ENCODE measurements around the gene NTM. TPM values are rescaled to one million over a fixed set of nuclear protein-coding genes. Genes with fewer than 3 reads are reported as not detected.

The NTM gene
- total RNA-seq, 6 donors from 2014 or later: 4.1 to 151 (median 115) TPM

DNA sequence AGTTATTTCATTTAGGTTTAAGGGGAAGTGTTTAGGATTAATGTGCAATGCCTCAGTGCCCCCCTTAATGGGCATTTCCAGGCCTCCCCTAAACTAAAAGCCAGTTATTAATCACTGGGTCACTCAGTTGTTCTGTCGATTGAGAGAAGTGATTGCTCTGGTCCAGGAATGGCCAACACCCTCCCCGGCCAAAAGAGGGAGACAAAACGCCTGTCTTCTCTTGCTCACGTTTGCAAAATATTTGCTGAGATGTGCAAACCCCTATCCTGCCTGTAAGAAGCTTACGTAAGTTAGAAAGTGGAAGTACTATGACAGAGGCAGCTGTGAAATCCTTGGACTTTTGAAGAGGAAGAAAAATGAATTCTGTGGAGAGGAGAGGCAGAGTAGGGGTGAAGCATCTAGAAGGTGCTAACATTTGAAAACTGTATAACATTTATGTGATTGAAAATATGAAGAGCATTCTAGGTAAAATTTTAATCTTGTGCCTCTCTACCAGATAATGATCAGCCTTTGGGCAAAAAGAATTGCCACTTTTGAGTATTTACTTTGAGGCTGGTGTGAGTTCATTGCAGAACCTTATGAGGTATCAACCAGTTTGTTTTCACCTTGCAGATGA, 37.7 kb downstream of the NTM start:
- Histone ChIP-seq H3K27me3 (no peaks in the 10 kb centered on the region), H3K27ac (no peak overlapping the region), H3K4me3 (no peak overlapping the region), H3K36me3 (no peaks in the 10 kb centered on the region), H3K9me3 (no peaks in the 10 kb centered on the region), H3K4me1 (no peaks in the 10 kb centered on the region)
- ATAC-seq (ENCODE audit: low FRiP score in 2 of 2) (peak in 1 of 2 donors; percentile 88), DNase-seq (peak in 1 of 2 donors; percentile 30)
- 29 to 39% methylated on average over 5 of the region's 5 CpGs for WGBS, 2 donors
- TF ChIP-seq POLR2AphosphoS5 (IDR thresholded peaks at IDR 0.05) (no peak), POLR2A (IDR thresholded peaks at IDR 0.05) (no peak), EP300 (IDR thresholded peaks at IDR 0.05) (no peak)
- TF ChIP-seq, protein P1, sequence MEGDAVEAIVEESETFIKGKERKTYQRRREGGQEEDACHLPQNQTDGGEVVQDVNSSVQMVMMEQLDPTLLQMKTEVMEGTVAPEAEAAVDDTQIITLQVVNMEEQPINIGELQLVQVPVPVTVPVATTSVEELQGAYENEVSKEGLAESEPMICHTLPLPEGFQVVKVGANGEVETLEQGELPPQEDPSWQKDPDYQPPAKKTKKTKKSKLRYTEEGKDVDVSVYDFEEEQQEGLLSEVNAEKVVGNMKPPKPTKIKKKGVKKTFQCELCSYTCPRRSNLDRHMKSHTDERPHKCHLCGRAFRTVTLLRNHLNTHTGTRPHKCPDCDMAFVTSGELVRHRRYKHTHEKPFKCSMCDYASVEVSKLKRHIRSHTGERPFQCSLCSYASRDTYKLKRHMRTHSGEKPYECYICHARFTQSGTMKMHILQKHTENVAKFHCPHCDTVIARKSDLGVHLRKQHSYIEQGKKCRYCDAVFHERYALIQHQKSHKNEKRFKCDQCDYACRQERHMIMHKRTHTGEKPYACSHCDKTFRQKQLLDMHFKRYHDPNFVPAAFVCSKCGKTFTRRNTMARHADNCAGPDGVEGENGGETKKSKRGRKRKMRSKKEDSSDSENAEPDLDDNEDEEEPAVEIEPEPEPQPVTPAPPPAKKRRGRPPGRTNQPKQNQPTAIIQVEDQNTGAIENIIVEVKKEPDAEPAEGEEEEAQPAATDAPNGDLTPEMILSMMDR (IDR thresholded peaks at IDR 0.05): peak in 4 of 6 experiments; percentile 19 to 49 (median 31)

DNA sequence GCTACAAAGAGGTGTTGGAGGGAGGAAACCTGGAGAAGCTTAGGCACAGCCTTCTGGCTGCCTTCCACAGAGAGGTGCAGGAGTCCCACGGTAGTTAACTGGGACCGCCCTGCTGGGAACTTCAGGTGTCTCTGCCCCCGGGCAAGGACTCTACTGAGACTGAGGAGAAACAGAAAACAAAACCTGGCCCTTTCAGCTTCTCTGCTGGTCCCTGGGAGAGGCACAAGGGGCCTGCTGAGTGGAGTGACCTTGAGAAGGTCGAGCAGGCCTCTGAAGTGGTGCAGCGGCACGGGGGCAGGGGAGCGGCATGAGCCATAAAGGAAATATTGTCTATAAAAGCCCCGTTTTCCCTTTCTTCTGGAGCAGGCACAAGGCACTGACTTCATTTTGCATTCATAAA, 38.9 kb downstream of the NTM start:
- WGBS, 2 donors: 67 to 73% methylated on average over 8 of the region's 8 CpGs
- no peak for ATAC-seq (ENCODE audit: low FRiP score in 2 of 2)

DNA sequence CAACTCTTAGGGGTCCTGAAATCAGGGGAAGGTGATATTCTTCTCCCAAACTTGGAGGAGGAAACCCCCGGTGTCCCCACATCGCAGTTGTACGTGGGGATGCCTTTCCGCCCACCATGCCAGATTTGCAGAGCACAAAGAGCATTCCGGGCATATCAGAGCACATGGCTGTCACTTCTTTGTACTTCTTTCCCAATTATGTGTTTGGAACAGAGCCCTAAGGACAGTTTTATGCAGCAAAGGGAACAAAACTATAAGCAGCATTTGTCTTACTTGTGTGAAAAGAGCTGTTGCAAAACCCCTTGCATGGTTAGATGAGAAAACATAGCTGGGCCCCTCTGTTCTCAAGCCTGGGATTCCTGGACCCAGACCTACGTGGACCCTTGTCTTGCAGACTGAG, 41.2 kb downstream of the NTM start:
- ATAC-seq (ENCODE audit: low FRiP score in 2 of 2) (no peak), DNase-seq (no peak)
- no peak overlapping the region for H3K4me3 ChIP-seq
- no peaks in the 10 kb centered on the region for H3K4me1 ChIP-seq
- no peaks in the 10 kb centered on the region for H3K9me3 ChIP-seq
- H3K27ac ChIP-seq: no peak overlapping the region
- TF ChIP-seq, protein P1 (IDR thresholded peaks at IDR 0.05): no peak
- no peak for TF ChIP-seq POLR2A (IDR thresholded peaks at IDR 0.05)
- no peak for TF ChIP-seq EP300 (IDR thresholded peaks at IDR 0.05)
- TF ChIP-seq POLR2AphosphoS5 (IDR thresholded peaks at IDR 0.05): no peak
- H3K27me3 ChIP-seq: no peaks in the 10 kb centered on the region
- H3K36me3 ChIP-seq: no peaks in the 10 kb centered on the region
- WGBS, 2 donors: 63 to 72% methylated on average over 6 of the region's 6 CpGs

More for the DNA sequence above, 38.9 kb downstream of the NTM start:
- no peaks in the 10 kb centered on the region for H3K9me3 ChIP-seq
- H3K27ac ChIP-seq: no peak overlapping the region
- no peak for TF ChIP-seq EP300 (IDR thresholded peaks at IDR 0.05)
- TF ChIP-seq POLR2AphosphoS5 (IDR thresholded peaks at IDR 0.05): no peak
- TF ChIP-seq POLR2A (IDR thresholded peaks at IDR 0.05): no peak
- TF ChIP-seq, protein P1 (IDR thresholded peaks at IDR 0.05): no peak
- no peak for DNase-seq
- no peak overlapping the region for H3K4me3 ChIP-seq
- no peaks in the 10 kb centered on the region for H3K27me3 ChIP-seq
- no peaks in the 10 kb centered on the region for H3K36me3 ChIP-seq
- H3K4me1 ChIP-seq: no peaks in the 10 kb centered on the region

DNA sequence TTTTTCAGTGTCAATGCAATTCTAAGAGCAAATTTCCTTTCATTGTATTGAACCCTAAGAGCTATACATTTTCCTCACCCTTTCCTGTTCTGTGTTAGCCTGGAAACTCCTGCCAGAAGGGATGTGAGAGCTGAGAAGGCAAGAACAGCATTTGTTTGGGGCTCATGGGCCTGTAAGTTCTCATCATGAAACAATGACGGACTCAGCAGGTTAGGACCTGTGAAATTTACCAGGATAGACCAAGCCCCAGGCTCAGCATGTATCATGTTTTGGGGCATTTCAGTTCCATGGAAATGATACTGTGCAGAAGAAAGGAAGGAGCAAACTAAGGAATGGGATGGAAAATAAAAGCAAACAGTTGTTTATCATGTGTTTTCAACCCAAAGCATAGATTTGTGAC, 41.6 kb downstream of the NTM start:
- Histone ChIP-seq H3K27ac (no peak overlapping the region), H3K4me3 (no peak overlapping the region), H3K27me3 (no peaks in the 10 kb centered on the region), H3K4me1 (no peaks in the 10 kb centered on the region), H3K36me3 (no peaks in the 10 kb centered on the region), H3K9me3 (no peaks in the 10 kb centered on the region)
- WGBS, 2 donors: 81 to 87% methylated on average over 1 of the region's 1 CpG
- no peak for ATAC-seq (ENCODE audit: low FRiP score in 2 of 2)
- no peak for TF ChIP-seq POLR2AphosphoS5 (IDR thresholded peaks at IDR 0.05)
- no peak for TF ChIP-seq EP300 (IDR thresholded peaks at IDR 0.05)
- TF ChIP-seq, protein P1 (IDR thresholded peaks at IDR 0.05): no peak
- no peak for TF ChIP-seq POLR2A (IDR thresholded peaks at IDR 0.05)
- DNase-seq: no peak

DNA sequence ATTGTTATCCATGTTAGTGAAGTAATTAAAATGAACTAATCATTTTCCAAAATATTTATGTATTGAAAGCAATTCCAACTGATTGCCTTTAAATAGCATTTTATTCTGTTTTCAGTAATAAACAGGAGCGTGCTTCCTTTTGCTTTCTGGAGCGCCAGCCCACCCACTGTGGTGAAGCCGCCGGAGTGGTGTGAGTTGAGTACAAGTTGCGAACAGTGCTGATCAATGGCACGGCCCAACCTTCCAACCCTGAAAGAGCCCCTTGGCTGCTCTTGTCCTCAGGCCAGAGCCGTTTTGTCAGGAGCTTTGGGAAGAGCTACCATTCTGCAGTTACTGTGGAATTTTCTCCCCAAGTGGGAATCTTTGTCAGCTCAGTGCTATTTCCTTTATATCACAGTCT, 42.8 kb downstream of the NTM start:
- no peaks in the 10 kb centered on the region for H3K4me1 ChIP-seq
- DNase-seq: no peak
- H3K4me3 ChIP-seq: no peak overlapping the region
- 77 to 86% methylated on average over 7 of the region's 7 CpGs for WGBS, 2 donors
- TF ChIP-seq EP300 (IDR thresholded peaks at IDR 0.05) (no peak), POLR2AphosphoS5 (IDR thresholded peaks at IDR 0.05) (no peak), POLR2A (IDR thresholded peaks at IDR 0.05) (no peak)
- TF ChIP-seq, protein P1 (IDR thresholded peaks at IDR 0.05): no peak
- ATAC-seq (ENCODE audit: low FRiP score in 2 of 2): no peak
- no peaks in the 10 kb centered on the region for H3K27me3 ChIP-seq
- no peaks in the 10 kb centered on the region for H3K36me3 ChIP-seq
- no peaks in the 10 kb centered on the region for H3K9me3 ChIP-seq
- H3K27ac ChIP-seq: no peak overlapping the region
